Fibroblast of pulmonary artery (primary cell): ENCODE measurements around the gene BCORL1.

Experiments
- DNase-seq: peaks from one replicate; pipeline ENCODE4 v3.0.0-alpha.2; 2010; ENCODE audit warnings: low read depth
- H3K4me3 ChIP-seq: replicated peaks from 2 replicates; pipeline ENCODE4 v1.5.1; 2011; ENCODE audit warnings: low read depth, mild to moderate bottlenecking, control low read depth, low read length, moderate library complexity
- CTCF ChIP-seq: IDR thresholded peaks from 2 replicates; pipeline ENCODE4 v1.5.1; 2011; ENCODE audit warnings: mild to moderate bottlenecking, control low read depth, low read length, inconsistent platforms; ENCODE audit errors: missing control alignments

BCORL1 gene

GRCh38 chrX:130032552-130032951, 50.1 kb downstream of the BCORL1 start:
- DNase-seq = no peak
- no peak for TF ChIP-seq CTCF
- H3K4me3 ChIP-seq = no peak overlapping the region

GRCh38 chrX:130034178-130034577, 51.7 kb downstream of the BCORL1 start:
- no peak overlapping the region for H3K4me3 ChIP-seq
- no peak for TF ChIP-seq CTCF
- DNase-seq = no peak

GRCh38 chrX:130039847-130040246, 57.4 kb downstream of the BCORL1 start:
- no peak overlapping the region for H3K4me3 ChIP-seq
- no peak for TF ChIP-seq CTCF
- no peak for DNase-seq

- TF ChIP-seq CTCF = no peak
- no peak for DNase-seq
- no peak overlapping the region for H3K4me3 ChIP-seq
These were observed 65.0 kb downstream of the BCORL1 start for GRCh38 chrX:130047416-130047815.

- no peak overlapping the region for H3K4me3 ChIP-seq
- no peak for DNase-seq
- no peak for TF ChIP-seq CTCF
These were observed 66.3 kb downstream of the BCORL1 start for GRCh38 chrX:130048686-130049222.

GRCh38 chrX:130049821-130050220, 67.4 kb downstream of the BCORL1 start:
- TF ChIP-seq CTCF = no peak
- H3K4me3 ChIP-seq = no peak overlapping the region
- DNase-seq = peak; percentile 12

GRCh38 chrX:130051176-130051845, 68.9 kb downstream of the BCORL1 start:
- TF ChIP-seq CTCF = no peak
- DNase-seq = no peak

More at GRCh38 chrX:130051176-130051845, 68.9 kb downstream of the BCORL1 start:
- no peak overlapping the region for H3K4me3 ChIP-seq
